ENCODE measurements around the gene KRTAP5-3.
"Not testable (repeated sequence)": the region's sequence is repeated elsewhere in the genome, so short reads cannot be mapped to it uniquely, and the experiment has no call there.

KRTAP5-3 gene

DNA sequence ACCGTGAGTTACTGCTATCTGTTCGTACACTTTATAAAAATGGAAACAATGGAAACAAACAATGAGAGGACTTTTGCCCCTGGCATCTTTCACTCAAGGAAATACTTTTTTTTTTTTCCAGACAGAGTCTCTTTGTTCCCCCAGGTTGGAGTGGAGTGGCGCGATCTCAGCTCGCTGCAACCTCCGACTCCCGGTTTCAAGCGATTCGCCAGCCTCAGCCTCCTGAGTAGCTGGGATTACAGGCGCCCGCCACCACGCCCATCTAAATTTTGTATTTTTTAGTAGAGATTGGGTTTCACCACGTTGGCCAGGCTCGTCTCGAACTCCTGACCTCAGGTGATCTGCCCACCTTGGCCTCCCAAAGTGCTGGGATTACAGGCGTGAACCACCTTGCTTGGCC lies 32.5 kb downstream of the KRTAP5-3 start:
- not testable (repeated sequence) for DNase-seq

DNA sequence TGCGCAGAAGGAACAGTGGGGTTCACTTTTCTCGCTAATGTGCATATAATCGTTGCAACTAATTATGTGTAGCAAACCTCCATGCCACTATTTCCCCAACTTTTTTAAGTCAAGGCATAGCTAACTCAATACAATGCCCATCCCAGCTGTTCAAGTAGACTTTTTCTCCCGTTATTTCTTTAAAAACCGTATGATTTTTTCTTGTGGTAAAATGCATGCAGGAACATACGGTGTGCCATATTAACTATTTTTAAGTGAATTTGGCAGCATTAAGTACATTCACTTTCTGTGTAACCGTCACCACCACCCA lies 33.4 kb downstream of the KRTAP5-3 start:
- no peak for DNase-seq

DNA sequence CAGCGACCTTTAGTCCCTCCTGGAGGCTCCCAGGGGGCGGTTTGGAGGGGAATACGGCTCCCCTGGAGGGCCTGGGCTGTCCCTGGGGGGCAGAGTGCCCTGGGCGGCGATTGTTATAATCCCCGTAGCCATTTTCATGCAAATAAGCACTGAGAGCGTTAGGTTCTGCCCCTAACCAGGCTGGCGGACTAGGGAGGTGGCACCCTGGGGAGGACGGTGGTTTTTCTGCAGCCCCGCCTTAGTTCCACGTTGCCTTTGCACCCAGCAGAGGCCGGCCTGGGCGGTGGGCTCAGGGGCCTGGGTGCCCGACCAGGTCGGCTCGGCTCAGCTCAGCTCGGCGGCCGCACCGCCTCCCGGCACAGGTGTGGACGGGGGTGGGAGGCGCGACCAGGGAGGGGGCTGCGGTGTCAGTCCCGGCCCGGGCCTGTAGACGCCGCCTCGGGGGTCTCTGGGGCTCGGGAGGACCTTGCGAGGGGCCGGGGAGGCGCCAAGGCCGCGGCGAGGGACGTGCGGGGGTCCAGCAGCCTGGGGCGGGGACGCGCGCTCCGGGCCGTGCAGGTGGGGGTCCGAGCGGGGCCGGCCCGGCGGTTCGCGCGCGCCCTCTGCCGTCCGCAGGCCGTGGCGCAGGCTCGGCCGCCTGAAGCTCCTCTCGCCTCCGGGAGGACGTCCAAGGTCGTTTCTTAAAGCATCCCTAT lies 33.9 kb downstream of the KRTAP5-3 start:
- peak; percentile 30 for DNase-seq

DNA sequence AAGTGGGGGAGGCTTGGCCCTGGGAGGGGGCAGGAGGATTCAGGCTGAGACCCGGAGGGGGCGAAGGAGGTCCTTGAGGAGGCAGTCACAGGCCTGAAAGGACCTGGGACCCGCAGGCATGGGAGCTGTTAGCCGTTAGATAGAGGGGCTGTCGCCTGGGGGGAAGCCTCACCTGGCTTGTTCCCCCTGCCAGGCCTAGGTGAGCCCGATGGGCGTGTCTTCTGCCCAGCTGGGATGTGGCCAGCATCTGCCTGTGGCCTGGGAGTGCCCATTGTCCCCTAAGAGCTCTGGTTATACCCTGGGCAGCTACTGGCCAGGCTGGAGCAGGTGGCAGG lies 34.4 kb downstream of the KRTAP5-3 start:
- DNase-seq: no peak

DNA sequence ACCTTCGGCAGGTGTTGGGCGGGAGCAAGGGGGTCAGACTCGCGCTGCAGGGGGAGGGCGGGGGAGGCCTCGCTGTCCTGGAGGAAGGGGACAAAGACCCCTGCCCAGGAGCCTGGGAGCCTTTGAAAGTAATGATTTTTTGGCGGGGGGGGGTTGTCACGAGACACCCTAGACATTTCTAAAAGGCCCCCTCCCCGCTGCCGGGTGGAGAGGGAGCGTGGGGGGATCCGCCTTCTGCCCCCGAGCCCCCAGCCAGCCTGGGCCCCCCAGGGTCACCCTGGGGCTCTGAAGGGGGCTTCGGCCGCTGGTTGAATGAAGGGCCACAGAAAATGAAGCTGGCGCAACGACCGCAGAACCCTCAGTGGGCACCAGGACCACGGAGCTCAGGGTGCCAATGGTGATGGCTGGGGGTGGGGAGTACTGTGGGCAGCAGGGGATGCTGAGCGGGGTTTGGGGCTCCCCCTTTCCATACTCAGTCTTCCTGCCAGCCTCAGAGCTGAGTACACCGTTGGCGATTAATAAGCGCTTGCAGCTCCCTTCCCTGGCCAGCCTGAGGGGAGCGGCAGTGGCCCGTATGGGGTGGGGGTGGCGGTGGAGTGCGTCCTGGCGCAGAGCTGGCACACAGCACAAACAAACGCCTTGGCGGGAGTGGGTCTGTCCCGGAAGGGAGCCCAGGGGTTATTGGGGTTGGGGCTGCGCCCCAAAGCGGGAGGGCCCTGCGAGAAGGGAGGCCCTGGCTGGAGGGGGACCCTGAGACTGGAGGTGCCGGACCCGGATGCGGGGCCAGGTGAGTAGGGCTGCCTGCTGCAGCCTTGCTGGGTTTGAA lies 35.0 kb downstream of the KRTAP5-3 start:
- DNase-seq: no peak

DNA sequence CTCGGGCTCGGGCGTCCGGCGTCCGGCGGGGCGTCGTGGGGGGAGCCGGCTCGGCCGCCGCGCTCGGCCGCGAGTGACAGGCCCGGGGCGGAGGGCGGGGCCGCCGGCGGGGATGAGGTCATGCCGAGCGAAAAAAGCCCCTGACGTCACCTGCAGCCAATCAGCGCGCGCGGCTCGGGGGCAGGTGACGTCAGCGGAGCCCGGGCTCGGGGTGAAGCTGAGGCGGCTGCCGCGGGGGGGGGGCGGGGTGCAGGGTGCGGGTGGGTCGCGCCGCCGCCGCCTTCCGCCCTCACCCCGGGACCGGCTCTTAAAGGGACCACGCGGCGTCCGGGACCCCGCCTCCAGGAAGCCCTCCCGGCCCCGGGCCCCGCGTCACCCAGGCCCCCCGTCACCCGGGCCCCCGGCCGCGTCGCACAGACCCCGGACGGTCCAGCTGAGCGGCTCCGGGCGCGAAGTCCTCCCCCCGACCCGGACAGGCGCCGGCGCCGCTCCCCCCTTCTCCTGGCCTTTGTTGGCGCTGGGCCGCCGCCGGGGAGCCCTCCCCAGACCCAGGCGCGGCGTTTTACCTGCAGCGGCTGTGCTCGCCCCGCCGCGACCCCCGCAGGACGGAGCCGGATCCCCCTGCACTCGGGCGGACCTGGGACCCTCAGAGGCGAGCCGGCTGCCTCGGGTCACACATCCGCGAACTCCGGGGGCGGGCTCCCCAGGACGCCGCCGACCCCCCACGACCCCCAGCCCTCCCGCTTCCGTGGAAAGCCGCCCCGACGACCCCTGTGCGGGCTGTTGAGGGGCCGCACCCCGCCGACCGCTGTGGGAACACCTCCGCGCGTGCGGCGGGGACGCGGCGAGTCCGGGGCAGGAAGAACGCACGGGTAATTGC lies 35.8 kb downstream of the KRTAP5-3 start, which contains the start of gene DUSP8:
TSS of gene DUSP8 (minus strand) at position 75 of the 880 bp plus-strand sequence. CDS start 6,445 bp downstream, outside the sequence.
- DNase-seq: peak; percentile 67

DNA sequence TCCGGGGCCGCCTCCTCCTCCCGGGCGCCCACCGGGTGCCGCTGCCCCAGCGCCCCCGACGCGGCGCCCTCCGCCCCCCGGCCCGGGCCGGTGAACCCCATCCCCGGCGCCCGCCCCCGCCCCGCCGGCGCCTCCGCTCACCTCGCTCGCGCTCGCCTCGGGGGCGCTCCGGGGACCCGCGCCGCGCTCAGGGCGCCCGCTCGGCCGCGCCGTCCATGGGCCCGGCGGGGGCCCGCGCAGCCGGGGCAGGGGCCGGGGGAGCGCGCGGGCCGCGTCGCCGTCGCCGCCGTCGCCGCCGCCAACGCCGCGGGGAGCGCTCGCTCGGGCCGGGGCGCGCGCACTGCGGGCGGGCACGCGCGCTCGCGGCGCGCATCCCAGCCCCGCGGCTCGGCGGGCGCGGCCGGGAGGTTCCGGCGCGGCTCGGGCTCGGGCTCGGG lies 36.5 kb downstream of the KRTAP5-3 start:
- no peak for DNase-seq

DNA sequence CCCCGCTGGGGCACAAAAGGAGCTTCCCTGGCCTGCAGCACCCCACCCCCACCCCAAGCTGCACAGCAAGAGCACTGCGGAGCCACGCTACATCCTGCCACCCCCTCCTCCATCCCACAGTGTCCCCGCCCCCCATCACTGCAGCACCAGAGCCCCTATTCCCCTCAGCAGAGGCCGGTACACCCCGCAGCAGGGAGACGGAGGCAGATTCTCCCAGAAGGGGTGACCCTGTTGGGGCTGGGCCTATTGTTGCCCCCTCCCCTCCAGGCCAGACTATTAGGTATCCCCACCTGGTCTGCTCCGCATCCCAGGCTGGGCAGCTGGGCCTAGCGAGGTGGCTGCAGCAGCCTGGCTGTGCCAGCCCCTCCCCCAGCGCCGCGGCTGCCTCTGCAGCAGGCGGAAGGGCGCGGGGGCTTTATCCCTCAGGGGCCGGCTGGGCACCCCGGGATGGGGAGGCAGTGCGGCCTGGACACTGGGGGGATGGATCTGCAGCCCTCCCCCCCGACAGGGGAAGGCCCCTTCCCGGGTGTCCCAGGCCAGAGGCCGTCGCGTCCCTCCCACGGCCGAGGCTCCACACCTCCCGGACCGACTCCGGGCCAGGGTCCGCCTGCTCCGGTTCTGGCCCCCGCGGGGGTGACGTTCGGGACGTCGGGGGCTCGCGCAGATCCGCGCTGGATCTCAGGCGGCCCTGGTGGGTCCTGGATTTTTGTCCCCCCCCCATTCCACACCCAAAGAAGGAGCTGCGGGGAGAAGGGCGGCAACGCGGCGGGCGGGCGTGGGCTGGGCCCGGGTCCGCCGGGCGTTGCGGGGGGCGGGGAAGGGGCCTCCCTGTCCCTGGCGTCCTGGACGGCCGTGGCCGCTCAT lies 37.1 kb downstream of the KRTAP5-3 start:
- no peak for DNase-seq

DNA sequence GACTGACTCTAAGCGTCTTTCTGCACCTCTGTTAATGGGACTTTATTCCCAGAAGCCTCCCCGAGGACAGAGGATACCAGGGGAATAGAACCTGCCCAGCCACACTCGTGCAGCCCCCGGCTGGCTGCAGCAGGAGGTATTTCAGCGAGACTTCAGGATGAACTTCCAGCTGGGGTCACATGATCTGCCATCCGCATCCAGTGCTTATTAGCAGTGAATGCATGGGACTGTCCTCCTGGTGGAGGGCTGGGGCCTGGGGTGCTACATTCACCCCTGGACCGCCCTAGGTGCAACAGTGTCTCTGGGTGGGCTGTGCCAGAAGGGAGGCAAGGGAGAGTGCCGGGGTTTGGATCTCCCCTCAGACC lies 37.8 kb downstream of the KRTAP5-3 start:
- DNase-seq: no peak

DNA sequence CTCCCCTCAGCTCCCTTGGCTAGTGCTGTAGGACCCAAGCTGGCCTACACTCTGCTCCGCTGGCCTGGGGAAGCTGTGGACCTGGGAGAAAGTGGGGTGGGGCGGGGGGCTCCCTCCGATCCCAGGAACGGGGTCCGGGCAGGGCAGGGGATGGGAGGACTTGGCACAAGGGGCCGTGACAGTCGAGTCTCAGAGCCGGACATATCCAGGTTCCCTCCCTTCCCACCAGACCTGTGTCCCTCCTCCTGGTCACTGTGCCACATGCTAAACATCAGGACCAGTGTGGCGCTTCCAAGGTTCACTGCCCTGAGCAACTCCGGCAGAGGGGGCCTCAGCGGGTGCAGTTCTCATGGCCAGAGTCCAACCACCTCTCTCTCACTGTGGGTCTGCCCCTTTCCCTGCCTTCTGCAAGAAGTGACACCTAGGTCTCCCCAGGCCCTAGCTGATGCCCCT lies 38.2 kb downstream of the KRTAP5-3 start:
- no peak for DNase-seq

DNA sequence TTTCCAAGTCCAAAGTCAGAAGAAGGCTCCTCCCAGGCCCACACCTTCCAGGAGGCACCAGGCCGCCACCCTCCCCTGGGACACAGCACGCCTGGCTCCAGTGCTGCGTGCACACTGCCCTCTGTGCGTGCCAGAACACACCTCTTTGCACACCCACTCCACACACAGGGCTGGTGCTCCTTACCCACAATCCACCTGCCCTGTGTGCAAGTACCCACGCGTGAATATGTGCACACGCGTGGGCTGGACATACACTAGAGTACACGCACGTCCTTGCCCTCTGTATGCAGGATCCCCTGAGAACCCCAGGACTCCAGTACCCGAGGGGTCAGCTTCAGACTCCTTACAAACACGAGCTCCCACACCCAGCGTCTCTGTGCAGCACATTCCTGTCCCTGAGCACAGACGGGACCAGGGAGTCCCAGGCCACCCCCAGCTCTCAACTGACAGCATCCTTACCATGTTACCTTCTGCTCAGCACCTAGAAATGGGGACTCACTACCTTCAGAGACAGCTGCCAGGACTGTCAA lies 38.9 kb downstream of the KRTAP5-3 start:
- no peak for DNase-seq

DNA sequence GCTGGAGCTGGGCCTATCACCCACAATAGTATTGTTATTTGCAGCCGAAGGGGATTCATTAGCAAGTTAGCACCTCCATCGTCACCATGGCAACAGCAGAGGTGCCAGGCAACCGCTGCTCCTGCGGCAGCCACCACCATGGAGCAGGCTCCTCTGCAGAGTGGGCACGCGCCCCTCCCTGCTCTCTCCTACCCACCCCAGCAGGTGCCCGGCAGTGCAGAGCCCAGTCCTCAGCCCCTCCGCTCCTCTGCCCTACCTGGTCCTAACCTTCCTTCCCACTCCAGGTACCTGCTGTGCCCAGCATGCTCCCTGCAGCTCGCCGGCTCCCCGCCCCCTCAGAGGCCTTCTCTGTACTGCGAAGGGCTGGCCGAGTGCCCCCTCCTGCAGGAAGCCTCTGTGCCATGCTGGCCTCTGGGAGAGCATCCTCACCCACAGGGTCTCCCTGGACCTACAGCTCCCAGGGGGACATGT lies 39.8 kb downstream of the KRTAP5-3 start:
- no peak for DNase-seq

DNA sequence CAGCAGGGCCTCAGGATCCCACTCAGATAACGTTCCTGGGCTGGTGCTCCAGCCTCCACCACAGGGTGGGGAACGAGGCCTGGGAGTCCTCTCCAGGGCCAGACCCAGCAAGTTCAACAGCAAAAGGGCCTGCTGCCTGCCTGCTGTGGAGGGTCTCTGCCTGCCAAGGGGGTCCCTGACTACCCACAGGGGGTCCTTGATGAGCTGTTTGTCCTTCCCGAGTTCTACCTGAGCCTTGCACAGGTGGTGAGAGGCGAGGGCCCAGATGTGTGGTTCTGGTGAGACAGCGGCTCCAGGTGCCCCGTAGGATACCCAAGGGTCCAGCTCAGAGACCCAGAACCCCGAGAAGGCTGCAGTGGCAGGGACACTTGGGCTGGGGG lies 40.6 kb downstream of the KRTAP5-3 start:
- DNase-seq: no peak

DNA sequence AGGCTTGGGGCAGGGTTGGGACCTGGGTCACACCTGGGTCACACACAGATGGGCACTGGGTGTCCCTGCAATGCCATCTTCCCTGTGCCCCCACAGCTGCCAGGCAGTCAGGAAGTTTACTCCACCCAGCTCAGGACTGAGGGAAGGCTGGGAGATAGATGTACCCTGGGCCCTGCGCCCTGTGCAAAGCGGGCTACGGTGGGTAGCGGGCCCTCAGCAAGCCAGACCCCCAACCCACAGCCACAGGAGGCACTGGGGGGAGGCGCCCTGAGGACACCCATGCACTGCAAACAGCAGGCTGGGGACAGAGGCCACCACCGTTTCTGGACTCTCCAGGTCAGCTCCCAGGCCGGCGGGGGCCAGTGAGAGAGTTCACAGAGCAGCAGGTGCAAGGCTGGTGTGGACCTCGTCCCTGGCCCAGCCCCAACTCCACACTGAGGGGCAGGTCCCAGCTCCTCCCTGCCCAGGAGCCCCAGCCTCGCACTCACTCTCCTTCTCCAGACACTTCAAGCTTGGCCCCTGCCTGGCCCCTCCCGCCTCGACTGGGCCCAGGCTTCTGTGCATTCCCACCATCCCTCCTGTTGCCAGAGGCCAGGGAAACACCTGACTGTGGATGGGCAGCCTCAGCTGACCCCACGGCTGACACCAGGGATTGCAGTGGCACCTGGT lies 41.1 kb downstream of the KRTAP5-3 start:
- no peak for DNase-seq

DNA sequence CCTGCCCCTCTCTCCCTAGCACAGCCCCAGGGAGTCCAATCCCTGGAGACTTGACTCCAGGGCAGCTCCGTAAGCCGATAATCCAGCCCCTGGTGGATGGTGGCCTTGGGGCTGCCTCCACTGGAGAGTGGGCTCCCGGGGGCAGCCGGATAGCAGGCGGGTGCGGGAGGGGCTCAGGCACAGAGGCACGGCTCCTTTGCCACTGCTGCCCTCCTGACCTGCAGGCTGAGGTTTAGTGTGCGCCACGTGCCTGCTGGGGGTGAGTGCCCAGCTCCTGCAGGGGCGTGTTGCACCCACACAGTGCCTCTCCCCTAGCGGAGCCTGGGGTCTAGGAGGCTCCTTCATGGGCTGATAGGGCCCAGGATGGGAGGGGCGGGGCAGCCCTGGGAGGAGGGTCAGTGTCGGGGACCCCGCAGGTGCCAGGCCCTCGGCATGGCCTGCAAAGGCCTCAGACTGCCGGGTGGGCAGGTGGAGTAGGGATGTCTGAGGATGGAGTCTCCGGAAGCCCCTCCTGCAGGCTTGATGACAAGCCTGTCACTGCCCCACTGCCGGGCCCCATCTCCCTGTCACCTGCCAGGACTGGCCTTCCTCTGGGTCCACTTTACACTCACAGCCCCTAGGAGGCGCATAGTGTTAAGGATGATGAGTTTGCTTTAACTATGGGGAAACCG lies 41.7 kb downstream of the KRTAP5-3 start:
- DNase-seq: no peak

DNA sequence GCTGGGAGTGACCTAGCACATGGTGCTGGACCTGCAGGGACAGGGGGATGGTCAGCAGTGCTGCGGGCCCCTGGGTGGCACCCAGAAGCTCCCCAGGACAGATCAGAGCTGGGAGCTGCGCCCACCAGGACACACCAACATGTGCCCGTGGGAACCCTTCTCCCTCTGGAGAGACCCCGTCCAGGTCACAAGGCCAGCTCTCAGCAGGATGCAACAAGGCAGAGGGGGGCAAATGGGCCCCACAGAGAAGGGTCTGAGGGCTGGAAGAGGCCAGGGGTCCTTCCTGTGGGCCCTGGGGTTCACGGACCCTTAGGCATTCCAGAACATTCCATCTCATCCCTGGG lies 42.4 kb downstream of the KRTAP5-3 start:
- no peak for DNase-seq

DNA sequence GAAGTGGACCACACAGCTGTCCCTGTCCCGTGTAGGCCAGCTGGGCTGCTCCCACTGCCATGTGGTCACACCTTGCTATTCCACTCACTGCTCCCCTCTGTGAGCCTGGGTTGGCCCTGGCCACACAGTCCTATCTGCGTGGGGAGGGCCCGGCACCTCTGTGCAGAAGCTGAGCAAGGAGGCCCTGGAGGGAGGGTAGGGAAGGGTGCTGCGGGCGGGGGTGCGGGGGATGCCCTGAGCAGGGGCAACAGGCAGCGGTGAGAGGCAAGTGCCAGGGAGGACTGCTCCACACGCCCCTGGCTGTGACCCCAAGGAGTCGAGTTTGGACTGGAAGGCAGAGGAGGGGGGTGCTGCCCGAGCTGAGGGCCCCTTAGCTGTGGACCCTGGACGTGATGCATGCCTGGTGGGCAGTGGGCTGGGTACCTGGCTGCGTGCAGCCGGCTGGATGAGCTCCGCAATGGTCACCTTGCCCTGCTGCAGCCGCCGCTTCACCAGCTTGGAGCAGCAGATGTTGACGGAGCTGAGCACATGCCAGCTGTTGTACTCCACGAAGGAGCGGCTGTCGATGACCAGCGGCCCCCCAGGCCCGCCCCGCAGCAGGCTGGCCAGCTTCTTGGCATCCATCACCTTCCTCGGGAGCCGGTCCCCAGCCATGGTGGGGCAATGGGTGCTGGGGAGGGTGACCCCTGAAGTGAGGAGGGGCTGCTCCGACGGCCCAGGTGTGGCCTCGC lies 42.9 kb downstream of the KRTAP5-3 start:
- DNase-seq: no peak

DNA sequence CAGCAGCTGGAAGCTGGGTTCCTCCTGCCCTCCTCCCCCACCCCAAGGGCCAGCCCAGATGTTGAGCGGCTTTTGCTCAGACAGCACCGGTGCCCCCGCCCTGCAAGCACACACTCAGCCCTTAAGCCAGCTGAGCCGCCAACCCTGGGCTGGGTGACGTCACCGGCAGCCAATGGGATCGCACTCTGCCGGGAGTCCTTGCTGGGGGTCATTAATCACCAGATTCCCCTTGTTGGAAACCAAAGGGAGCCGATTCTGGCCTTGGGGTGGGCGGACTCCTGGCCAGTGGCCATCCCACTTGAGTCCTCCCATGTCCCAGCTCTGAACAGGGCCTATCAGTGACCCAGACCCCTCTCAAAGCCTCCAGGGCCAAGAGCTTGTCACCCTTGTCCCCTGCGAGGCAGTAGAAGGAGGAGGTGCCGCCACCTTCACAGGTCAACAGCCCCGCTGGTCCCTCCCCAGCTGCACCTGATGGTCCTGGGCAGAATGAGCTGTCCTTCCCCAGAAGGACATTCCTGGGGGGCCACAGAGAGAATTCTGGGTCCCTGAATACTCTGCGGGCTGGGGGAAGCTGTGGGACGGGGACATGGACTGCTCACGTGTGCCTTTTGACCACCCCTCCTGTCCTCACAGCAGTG lies 43.6 kb downstream of the KRTAP5-3 start:
- DNase-seq: peak; percentile 85

DNA sequence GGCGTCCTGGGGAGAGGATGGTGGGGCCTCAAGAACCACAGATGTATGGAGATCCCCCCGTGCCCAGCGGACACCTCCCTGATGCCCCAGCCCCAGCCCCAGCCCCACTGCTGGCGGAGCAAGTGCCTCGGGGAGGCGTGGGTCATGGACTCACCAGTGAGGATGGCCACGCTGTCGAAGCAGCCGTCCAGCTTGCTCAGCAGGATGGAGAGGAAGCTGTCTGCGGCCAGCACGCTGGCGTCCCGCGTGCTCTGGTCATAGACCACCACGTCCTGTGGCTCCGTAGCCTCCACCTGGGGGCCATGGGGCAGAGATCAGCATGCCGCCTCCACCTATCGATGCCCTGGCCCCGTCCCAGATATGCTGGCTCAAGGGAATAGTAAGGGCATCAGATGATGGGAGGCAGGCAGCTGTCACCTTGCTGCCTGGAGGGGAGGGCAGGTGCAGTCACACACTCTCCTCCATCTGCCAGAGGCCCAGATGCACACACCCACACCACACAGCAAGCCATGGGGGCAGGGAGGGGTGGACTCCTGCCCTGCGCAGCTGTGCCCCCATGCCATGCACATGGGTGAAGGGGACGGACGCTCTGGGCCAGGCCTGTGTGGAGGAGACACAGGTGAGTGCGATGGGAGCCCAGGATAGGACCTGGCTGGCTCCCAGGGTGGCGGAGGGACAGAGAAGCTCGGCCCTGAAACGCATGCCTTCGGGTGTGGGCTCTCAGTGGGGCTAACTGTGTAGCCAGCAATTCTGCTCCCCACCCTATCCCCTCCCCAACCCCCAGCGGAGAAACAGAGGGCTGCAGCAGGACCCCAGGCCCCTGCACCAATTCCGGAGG lies 44.3 kb downstream of the KRTAP5-3 start:
- no peak for DNase-seq
